ENCODE data around the gene HEXB. TPM values are rescaled to one million over a fixed set of nuclear protein-coding genes. Genes with fewer than 3 reads are reported as not detected.

Gene HEXB
- total and polyA plus RNA-seq, 2 of the 13 experiments (the other 11 are each of a cell fraction or from before 2014, with no cell fraction given) = 100 to 104 TPM

DNA sequence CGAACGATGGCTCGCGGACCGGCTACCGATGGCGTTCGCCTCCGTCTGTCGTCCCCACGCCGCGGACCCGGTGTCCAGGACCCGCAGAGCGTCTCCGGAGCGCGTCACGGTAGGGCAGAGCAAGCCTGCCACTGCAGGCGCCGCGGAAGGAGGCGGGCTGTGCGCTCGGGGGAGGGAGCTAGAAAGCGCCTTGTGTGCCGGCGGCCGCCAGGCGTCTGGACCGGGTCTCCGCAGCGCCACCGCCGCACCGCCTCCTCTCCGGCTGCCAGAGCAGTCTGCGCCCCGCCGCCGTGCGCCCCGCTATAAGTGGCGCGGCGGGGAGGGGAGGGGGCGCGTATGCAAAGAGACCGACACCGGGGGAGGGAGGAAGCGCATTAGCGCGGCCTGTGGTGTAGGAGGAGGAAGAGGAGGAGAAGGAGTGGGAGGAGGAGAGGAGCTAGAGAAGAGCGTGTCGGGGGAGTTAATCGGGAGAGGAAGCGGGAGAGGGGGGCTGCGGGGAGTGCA lies 44.5 kb upstream of the HEXB start, which contains the start of gene ENC1 (continued):
- no peak; the same call in 1 of the 2 replicates for TF ChIP-seq KDM5B (CRISPR knock-in tag; IDR thresholded peaks at IDR 0.05; ENCODE audit: borderline replicate concordance)
- peak; percentile 87; the same call in 1 of the 2 replicates for TF ChIP-seq SAFB2 (CRISPR knock-in tag; IDR thresholded peaks at IDR 0.05; ENCODE audit: borderline replicate concordance, low read depth)
- TF ChIP-seq, protein P1, sequence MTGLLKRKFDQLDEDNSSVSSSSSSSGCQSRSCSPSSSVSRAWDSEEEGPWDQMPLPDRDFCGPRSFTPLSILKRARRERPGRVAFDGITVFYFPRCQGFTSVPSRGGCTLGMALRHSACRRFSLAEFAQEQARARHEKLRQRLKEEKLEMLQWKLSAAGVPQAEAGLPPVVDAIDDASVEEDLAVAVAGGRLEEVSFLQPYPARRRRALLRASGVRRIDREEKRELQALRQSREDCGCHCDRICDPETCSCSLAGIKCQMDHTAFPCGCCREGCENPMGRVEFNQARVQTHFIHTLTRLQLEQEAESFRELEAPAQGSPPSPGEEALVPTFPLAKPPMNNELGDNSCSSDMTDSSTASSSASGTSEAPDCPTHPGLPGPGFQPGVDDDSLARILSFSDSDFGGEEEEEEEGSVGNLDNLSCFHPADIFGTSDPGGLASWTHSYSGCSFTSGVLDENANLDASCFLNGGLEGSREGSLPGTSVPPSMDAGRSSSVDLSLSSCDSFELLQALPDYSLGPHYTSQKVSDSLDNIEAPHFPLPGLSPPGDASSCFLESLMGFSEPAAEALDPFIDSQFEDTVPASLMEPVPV (CRISPR knock-in tag; IDR thresholded peaks at IDR 0.05) = peak; percentile 91
- TF ChIP-seq MAFG (CRISPR knock-in tag; IDR thresholded peaks at IDR 0.05) = 0 out of 2 replicates have a peak, but pooled peaks have one; percentile 12
- TF ChIP-seq, protein P2, sequence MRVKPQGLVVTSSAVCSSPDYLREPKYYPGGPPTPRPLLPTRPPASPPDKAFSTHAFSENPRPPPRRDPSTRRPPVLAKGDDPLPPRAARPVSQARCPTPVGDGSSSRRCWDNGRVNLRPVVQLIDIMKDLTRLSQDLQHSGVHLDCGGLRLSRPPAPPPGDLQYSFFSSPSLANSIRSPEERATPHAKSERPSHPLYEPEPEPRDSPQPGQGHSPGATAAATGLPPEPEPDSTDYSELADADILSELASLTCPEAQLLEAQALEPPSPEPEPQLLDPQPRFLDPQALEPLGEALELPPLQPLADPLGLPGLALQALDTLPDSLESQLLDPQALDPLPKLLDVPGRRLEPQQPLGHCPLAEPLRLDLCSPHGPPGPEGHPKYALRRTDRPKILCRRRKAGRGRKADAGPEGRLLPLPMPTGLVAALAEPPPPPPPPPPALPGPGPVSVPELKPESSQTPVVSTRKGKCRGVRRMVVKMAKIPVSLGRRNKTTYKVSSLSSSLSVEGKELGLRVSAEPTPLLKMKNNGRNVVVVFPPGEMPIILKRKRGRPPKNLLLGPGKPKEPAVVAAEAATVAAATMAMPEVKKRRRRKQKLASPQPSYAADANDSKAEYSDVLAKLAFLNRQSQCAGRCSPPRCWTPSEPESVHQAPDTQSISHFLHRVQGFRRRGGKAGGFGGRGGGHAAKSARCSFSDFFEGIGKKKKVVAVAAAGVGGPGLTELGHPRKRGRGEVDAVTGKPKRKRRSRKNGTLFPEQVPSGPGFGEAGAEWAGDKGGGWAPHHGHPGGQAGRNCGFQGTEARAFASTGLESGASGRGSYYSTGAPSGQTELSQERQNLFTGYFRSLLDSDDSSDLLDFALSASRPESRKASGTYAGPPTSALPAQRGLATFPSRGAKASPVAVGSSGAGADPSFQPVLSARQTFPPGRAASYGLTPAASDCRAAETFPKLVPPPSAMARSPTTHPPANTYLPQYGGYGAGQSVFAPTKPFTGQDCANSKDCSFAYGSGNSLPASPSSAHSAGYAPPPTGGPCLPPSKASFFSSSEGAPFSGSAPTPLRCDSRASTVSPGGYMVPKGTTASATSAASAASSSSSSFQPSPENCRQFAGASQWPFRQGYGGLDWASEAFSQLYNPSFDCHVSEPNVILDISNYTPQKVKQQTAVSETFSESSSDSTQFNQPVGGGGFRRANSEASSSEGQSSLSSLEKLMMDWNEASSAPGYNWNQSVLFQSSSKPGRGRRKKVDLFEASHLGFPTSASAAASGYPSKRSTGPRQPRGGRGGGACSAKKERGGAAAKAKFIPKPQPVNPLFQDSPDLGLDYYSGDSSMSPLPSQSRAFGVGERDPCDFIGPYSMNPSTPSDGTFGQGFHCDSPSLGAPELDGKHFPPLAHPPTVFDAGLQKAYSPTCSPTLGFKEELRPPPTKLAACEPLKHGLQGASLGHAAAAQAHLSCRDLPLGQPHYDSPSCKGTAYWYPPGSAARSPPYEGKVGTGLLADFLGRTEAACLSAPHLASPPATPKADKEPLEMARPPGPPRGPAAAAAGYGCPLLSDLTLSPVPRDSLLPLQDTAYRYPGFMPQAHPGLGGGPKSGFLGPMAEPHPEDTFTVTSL (CRISPR knock-in tag; IDR thresholded peaks at IDR 0.05; ENCODE audit: borderline replicate concordance) = peak; percentile 55
- TF ChIP-seq STAT6 (CRISPR knock-in tag; IDR thresholded peaks at IDR 0.05; ENCODE audit: borderline replicate concordance) = no peak
- TF ChIP-seq, protein P3, sequence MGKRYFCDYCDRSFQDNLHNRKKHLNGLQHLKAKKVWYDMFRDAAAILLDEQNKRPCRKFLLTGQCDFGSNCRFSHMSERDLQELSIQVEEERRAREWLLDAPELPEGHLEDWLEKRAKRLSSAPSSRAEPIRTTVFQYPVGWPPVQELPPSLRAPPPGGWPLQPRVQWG (CRISPR knock-in tag; IDR thresholded peaks at IDR 0.05; ENCODE audit: borderline replicate concordance, low read depth) = no peak
- TF ChIP-seq, protein P4, sequence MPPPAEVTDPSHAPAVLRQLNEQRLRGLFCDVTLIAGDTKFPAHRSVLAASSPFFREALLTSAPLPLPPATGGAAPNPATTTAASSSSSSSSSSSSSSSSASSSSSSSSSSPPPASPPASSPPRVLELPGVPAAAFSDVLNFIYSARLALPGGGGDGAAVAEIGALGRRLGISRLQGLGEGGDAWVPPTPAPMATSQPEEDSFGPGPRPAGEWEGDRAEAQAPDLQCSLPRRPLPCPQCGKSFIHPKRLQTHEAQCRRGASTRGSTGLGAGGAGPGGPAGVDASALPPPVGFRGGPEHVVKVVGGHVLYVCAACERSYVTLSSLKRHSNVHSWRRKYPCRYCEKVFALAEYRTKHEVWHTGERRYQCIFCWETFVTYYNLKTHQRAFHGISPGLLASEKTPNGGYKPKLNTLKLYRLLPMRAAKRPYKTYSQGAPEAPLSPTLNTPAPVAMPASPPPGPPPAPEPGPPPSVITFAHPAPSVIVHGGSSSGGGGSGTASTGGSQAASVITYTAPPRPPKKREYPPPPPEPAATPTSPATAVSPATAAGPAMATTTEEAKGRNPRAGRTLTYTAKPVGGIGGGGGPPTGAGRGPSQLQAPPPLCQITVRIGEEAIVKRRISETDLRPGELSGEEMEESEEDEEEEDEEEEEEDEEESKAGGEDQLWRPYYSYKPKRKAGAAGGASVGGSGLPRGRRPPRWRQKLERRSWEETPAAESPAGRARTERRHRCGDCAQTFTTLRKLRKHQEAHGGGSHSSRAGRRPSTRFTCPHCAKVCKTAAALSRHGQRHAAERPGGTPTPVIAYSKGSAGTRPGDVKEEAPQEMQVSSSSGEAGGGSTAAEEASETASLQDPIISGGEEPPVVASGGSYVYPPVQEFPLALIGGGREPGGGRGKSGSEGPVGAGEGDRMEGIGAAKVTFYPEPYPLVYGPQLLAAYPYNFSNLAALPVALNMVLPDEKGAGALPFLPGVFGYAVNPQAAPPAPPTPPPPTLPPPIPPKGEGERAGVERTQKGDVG (CRISPR knock-in tag; IDR thresholded peaks at IDR 0.05; ENCODE audit: borderline replicate concordance) = 0 out of 2 replicates have a peak, but pooled peaks have one; percentile 44
- TF ChIP-seq, protein P5, sequence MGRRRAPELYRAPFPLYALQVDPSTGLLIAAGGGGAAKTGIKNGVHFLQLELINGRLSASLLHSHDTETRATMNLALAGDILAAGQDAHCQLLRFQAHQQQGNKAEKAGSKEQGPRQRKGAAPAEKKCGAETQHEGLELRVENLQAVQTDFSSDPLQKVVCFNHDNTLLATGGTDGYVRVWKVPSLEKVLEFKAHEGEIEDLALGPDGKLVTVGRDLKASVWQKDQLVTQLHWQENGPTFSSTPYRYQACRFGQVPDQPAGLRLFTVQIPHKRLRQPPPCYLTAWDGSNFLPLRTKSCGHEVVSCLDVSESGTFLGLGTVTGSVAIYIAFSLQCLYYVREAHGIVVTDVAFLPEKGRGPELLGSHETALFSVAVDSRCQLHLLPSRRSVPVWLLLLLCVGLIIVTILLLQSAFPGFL (CRISPR knock-in tag; IDR thresholded peaks at IDR 0.05) = no peak
- no peak; the same call in 1 of the 2 replicates for TF ChIP-seq GRHL1 (CRISPR knock-in tag; conservative IDR thresholded peaks at IDR 0.05)

Data from HepG2 (cell line).